ENCODE results near the gene FFAR1. TPM values are rescaled to one million over a fixed set of nuclear protein-coding genes. Genes with fewer than 3 reads are reported as not detected.
A peak's percentile ranks its signal among the peaks of the same experiment; 100 is the strongest.

The FFAR1 gene
- total RNA-seq, 1 experiment from 2014 or later, result not detected

DNA sequence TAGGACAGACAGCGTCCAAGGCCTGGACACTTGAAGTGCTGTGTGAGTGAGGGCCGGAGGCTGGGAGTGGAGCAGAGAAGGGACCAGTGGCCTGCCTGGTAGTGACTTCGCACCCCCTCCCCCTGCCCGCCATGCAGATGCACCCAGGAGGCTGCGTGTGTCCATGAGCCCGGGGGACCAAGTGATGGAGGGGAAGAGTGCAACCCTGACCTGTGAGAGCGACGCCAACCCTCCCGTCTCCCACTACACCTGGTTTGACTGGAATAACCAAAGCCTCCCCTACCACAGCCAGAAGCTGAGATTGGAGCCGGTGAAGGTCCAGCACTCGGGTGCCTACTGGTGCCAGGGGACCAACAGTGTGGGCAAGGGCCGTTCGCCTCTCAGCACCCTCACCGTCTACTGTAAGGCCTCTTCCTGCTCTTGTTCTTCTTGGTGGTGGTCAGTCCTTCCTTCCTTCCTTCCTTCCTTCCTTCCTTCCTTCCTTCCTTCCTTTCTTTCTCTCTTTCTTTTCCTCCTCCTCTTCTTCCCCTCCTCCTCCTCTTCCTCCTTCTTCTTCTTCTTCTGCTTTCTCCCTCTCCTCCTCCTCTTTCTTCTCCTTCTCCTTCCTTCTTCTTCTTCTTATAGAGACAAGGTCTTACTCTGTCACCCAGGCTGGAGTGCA lies 6.0 kb upstream of the FFAR1 start:
- no peak for DNase-seq
- BruUV-seq (replicated peaks), result no TSS peak
- Histone ChIP-seq H3K4me1 (no peaks in the 10 kb centered on the region; the same call in 1 of the 2 replicates), H3K27me3 (replicated peaks; ENCODE audit: control insufficient read depth, insufficient read depth, low read length) (no peaks in the 10 kb centered on the region), H3K36me3 (ENCODE audit: control insufficient read depth, insufficient read depth, low read length) (no peaks in the 10 kb centered on the region), H3K4me3 (ENCODE audit: low read depth, low read length) (no peak overlapping the region), H3K9me3 (no peaks in the 10 kb centered on the region)
- TF ChIP-seq, protein P1, sequence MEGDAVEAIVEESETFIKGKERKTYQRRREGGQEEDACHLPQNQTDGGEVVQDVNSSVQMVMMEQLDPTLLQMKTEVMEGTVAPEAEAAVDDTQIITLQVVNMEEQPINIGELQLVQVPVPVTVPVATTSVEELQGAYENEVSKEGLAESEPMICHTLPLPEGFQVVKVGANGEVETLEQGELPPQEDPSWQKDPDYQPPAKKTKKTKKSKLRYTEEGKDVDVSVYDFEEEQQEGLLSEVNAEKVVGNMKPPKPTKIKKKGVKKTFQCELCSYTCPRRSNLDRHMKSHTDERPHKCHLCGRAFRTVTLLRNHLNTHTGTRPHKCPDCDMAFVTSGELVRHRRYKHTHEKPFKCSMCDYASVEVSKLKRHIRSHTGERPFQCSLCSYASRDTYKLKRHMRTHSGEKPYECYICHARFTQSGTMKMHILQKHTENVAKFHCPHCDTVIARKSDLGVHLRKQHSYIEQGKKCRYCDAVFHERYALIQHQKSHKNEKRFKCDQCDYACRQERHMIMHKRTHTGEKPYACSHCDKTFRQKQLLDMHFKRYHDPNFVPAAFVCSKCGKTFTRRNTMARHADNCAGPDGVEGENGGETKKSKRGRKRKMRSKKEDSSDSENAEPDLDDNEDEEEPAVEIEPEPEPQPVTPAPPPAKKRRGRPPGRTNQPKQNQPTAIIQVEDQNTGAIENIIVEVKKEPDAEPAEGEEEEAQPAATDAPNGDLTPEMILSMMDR (IDR thresholded peaks at IDR 0.05; ENCODE audit: insufficient read depth in 1 of 2, low read depth in 1 of 2, low read length in 1 of 2, severe bottlenecking in 1 of 2, unreplicated experiment in 1 of 2), result no peak
- intact Hi-C loops (cut with micrococcal nuclease; ENCODE audit: unreplicated experiment), result no loop called here
- no peaks in the 10 kb centered on the region for H3K36me3 Mint-ChIP-seq (ENCODE audit: insufficient read depth, unreplicated experiment)
- ChIA-PET CTCF (interaction anchor here (0.6 kb wide), 1 partner anchor 74 kb away, joined by 3 read pairs; no protein-coding TSS in a partner anchor), POLR2A (no interaction called here)
- H3K9me3 Mint-ChIP-seq (ENCODE audit: unreplicated experiment), result no peaks in the 10 kb centered on the region
- no peaks in the 10 kb centered on the region for H3K4me1 Mint-ChIP-seq (ENCODE audit: low read depth, unreplicated experiment)
- H3K4me3 Mint-ChIP-seq (ENCODE audit: unreplicated experiment), result no peak overlapping the region
- H3K27ac Mint-ChIP-seq (ENCODE audit: unreplicated experiment), result no peak overlapping the region
- peaks cover 3% of the 10 kb centered on the region for H3K27me3 Mint-ChIP-seq (ENCODE audit: insufficient read depth, unreplicated experiment)

- no peak overlapping the region for H3K4me3 ChIP-seq (ENCODE audit: low read depth, low read length)
- ChIA-PET CTCF (interaction anchor here (0.6 kb wide), 1 partner anchor 10 kb away, joined by 3 read pairs; no protein-coding TSS in a partner anchor), POLR2A (no interaction called here)
- no peaks in the 10 kb centered on the region for H3K9me3 Mint-ChIP-seq (ENCODE audit: unreplicated experiment)
- intact Hi-C loops (cut with micrococcal nuclease; ENCODE audit: unreplicated experiment), result no loop called here
- no peaks in the 10 kb centered on the region; the same call in 1 of the 2 replicates for H3K4me1 ChIP-seq
- no peaks in the 10 kb centered on the region for H3K27me3 ChIP-seq (replicated peaks; ENCODE audit: control insufficient read depth, insufficient read depth, low read length)
- peaks cover 3% of the 10 kb centered on the region for H3K27me3 Mint-ChIP-seq (ENCODE audit: insufficient read depth, unreplicated experiment)
- BruUV-seq (replicated peaks), result no TSS peak
- no peaks in the 10 kb centered on the region for H3K4me1 Mint-ChIP-seq (ENCODE audit: low read depth, unreplicated experiment)
- DNase-seq, result no peak
- no peaks in the 10 kb centered on the region for H3K9me3 ChIP-seq
- H3K36me3 ChIP-seq (ENCODE audit: control insufficient read depth, insufficient read depth, low read length), result no peaks in the 10 kb centered on the region
- no peak overlapping the region for H3K27ac Mint-ChIP-seq (ENCODE audit: unreplicated experiment)
- H3K36me3 Mint-ChIP-seq (ENCODE audit: insufficient read depth, unreplicated experiment), result no peaks in the 10 kb centered on the region
- H3K4me3 Mint-ChIP-seq (ENCODE audit: unreplicated experiment), result no peak overlapping the region
- TF ChIP-seq, protein P1 (IDR thresholded peaks at IDR 0.05; ENCODE audit: insufficient read depth in 1 of 2, low read depth in 1 of 2, low read length in 1 of 2, severe bottlenecking in 1 of 2, unreplicated experiment in 1 of 2), result no peak
Observed at GRCh38 chr19:35342430-35342829, 5.3 kb upstream of the FFAR1 start.

DNA sequence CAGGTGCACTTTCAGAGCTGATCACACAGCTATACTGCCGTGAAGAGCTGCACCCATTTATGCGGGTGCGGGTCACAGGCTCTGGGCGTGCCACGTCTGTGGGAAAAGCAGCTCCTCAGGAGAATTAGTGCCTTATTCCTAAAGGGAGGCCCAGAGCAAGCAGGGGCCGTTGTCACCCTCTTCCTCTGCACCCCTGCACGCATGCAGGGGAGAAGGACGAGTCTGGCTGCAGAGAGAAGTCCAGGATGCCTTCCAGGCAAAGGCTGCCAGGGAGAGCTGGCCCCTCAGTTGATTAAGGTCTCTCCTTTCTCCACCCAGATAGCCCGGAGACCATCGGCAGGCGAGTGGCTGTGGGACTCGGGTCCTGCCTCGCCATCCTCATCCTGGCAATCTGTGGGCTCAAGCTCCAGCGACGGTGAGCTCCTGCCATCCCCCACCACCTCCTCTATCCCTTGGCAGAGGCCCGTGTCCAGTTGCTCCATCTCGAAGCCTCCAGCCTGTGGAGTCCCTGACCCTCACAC lies 3.1 kb upstream of the FFAR1 start:
- CTCF ChIA-PET, result no interaction called here
- H3K27me3 Mint-ChIP-seq (ENCODE audit: insufficient read depth, unreplicated experiment), result peaks cover 3% of the 10 kb centered on the region

More for the DNA sequence above, 3.1 kb upstream of the FFAR1 start:
- no peaks in the 10 kb centered on the region for H3K27me3 ChIP-seq (replicated peaks; ENCODE audit: control insufficient read depth, insufficient read depth, low read length)
- H3K4me1 ChIP-seq, result no peaks in the 10 kb centered on the region; the same call in 1 of the 2 replicates
- no TSS peak for BruUV-seq (replicated peaks)
- no peaks in the 10 kb centered on the region for H3K4me1 Mint-ChIP-seq (ENCODE audit: low read depth, unreplicated experiment)
- no peaks in the 10 kb centered on the region for H3K36me3 ChIP-seq (ENCODE audit: control insufficient read depth, insufficient read depth, low read length)
- intact Hi-C loops (cut with micrococcal nuclease; ENCODE audit: unreplicated experiment), result no loop called here
- H3K9me3 Mint-ChIP-seq (ENCODE audit: unreplicated experiment), result no peaks in the 10 kb centered on the region
- TF ChIP-seq, protein P1 (IDR thresholded peaks at IDR 0.05; ENCODE audit: insufficient read depth in 1 of 2, low read depth in 1 of 2, low read length in 1 of 2, severe bottlenecking in 1 of 2, unreplicated experiment in 1 of 2), result no peak
- no peaks in the 10 kb centered on the region for H3K36me3 Mint-ChIP-seq (ENCODE audit: insufficient read depth, unreplicated experiment)
- DNase-seq, result peak in 1 of 2 experiments; percentile 27
- POLR2A ChIA-PET, result no interaction called here
- H3K4me3 Mint-ChIP-seq (ENCODE audit: unreplicated experiment), result no peak overlapping the region
- H3K9me3 ChIP-seq, result no peaks in the 10 kb centered on the region
- no peak overlapping the region for H3K27ac Mint-ChIP-seq (ENCODE audit: unreplicated experiment)
- H3K4me3 ChIP-seq (ENCODE audit: low read depth, low read length), result no peak overlapping the region

Data from Caco-2 (cell line).